ENCODE measurements around the gene NYAP2. TPM values are rescaled to one million over a fixed set of nuclear protein-coding genes. Genes with fewer than 3 reads are reported as not detected.
A peak's percentile ranks its signal among the peaks of the same experiment; 100 is the strongest.

NYAP2 gene
- total and polyA plus RNA-seq, 10 of the 15 experiments (the other 5 are each of a cell fraction or from before 2014, with no cell fraction given): 0.03 TPM; not detected in 9

- Histone ChIP-seq H3K36me3 (ENCODE audit: control insufficient read depth in 2 of 2, insufficient read depth in 2 of 2, low read length in 1 of 2) (no peaks in the 10 kb centered on the region), H4K20me1 (ENCODE audit: control insufficient read depth, insufficient read depth) (no peaks in the 10 kb centered on the region), H2AFZ (ENCODE audit: control insufficient read depth, low read depth, low read length) (no peak overlapping the region), H3K27ac (ENCODE audit: control insufficient read depth, insufficient read depth) (no peak overlapping the region), H3K4me2 (ENCODE audit: control insufficient read depth, insufficient read depth) (no peak overlapping the region), H3K27me3 (replicated peaks in 1 of 2; ENCODE audit: control insufficient read depth in 2 of 2, insufficient read depth in 2 of 2, low read length in 1 of 2) (no peaks in the 10 kb centered on the region), H3K9me3 (replicated peaks; ENCODE audit: control insufficient read depth, insufficient read depth, low read length) (no peaks in the 10 kb centered on the region), H3K4me1 (ENCODE audit: control insufficient read depth, insufficient read depth, low read length) (no peaks in the 10 kb centered on the region), H3K4me3 (no peak overlapping the region), H3K79me2 (ENCODE audit: control insufficient read depth, insufficient read depth, low read length) (no peaks in the 10 kb centered on the region), H3K9ac (ENCODE audit: control insufficient read depth, insufficient read depth, low read length) (no peak overlapping the region)
- TF ChIP-seq IKZF2 (IDR thresholded peaks at IDR 0.05) (peak in 1 of 2 experiments; percentile 16; a peak in 1 of 4 replicates), IRF5 (IDR thresholded peaks at IDR 0.05; ENCODE audit: borderline replicate concordance) (no peak), SPI1 (IDR thresholded peaks at IDR 0.05; ENCODE audit: borderline replicate concordance, insufficient read depth, low read depth, low read length) (peak; percentile 41; the same call in 1 of the 2 replicates)
- CTCF ChIA-PET: interaction anchor here (1.3 kb wide), 1 partner anchor 337 kb away, joined by 3 read pairs; no protein-coding TSS in a partner anchor
- intact Hi-C loops (cut with micrococcal nuclease; ENCODE audit: unreplicated experiment): no loop called here
- DNase-seq (ENCODE audit: low read depth, low spot score) (no peak), FAIRE-seq (no peak), ATAC-seq (peak; percentile 82)
- SMC1A ChIA-PET (ENCODE audit: uncharacterized antibody, unreplicated experiment): interaction anchor here (1.3 kb wide), 1 partner anchor 12 kb away, joined by 3 read pairs; no protein-coding TSS in a partner anchor
- RAD21 ChIA-PET (ENCODE audit: unreplicated experiment): interaction anchor here (1.3 kb wide), 1 partner anchor 180 kb away, joined by 3 read pairs; no protein-coding TSS in a partner anchor
- in situ Hi-C loops (cut with MboI): no loop called here
- POLR2A ChIA-PET: interaction anchor here (1.0 kb wide), 1 partner anchor 21 kb away, joined by 4 read pairs; no protein-coding TSS in a partner anchor
- 0% methylated on average over 2 of the region's 2 CpGs for WGBS (ENCODE audit: insufficient coverage, insufficient replicate concordance, low lambda C conversion rate, missing lambda C conversion rate)
- BruUV-seq (replicated peaks): no TSS peak
These were observed 59.1 kb downstream of the NYAP2 start for GRCh38 chr2:225458431-225459117.

- H3K4me1 ChIP-seq (ENCODE audit: control insufficient read depth, insufficient read depth, low read length): no peaks in the 10 kb centered on the region
- FAIRE-seq (no peak), ATAC-seq (no peak), DNase-seq (ENCODE audit: low read depth, low spot score) (no peak)
- no peaks in the 10 kb centered on the region for H3K9me3 ChIP-seq (replicated peaks; ENCODE audit: control insufficient read depth, insufficient read depth, low read length)
- no peaks in the 10 kb centered on the region for H4K20me1 ChIP-seq (ENCODE audit: control insufficient read depth, insufficient read depth)
- H3K4me2 ChIP-seq (ENCODE audit: control insufficient read depth, insufficient read depth): no peak overlapping the region
- no peaks in the 10 kb centered on the region for H3K79me2 ChIP-seq (ENCODE audit: control insufficient read depth, insufficient read depth, low read length)
- in situ Hi-C loops (cut with MboI): no loop called here
- no peak overlapping the region for H3K4me3 ChIP-seq
- ChIA-PET SMC1A (ENCODE audit: uncharacterized antibody, unreplicated experiment) (no interaction called here), POLR2A (no interaction called here), CTCF (no interaction called here), RAD21 (ENCODE audit: unreplicated experiment) (no interaction called here)
- WGBS (ENCODE audit: insufficient coverage, insufficient replicate concordance, low lambda C conversion rate, missing lambda C conversion rate): 4% methylated on average over 2 of the region's 2 CpGs
- no peak overlapping the region for H2AFZ ChIP-seq (ENCODE audit: control insufficient read depth, low read depth, low read length)
- no peak overlapping the region for H3K9ac ChIP-seq (ENCODE audit: control insufficient read depth, insufficient read depth, low read length)
- H3K27me3 ChIP-seq (replicated peaks in 1 of 2; ENCODE audit: control insufficient read depth in 2 of 2, insufficient read depth in 2 of 2, low read length in 1 of 2): no peaks in the 10 kb centered on the region
- H3K36me3 ChIP-seq (ENCODE audit: control insufficient read depth in 2 of 2, insufficient read depth in 2 of 2, low read length in 1 of 2): no peaks in the 10 kb centered on the region
- H3K27ac ChIP-seq (ENCODE audit: control insufficient read depth, insufficient read depth): no peak overlapping the region
- intact Hi-C loops (cut with micrococcal nuclease; ENCODE audit: unreplicated experiment): no loop called here
- BruUV-seq (replicated peaks): no TSS peak
- TF ChIP-seq PBX3 (IDR thresholded peaks at IDR 0.05; ENCODE audit: insufficient replicate concordance, low read depth, low read length) (no peak), RAD51 (IDR thresholded peaks at IDR 0.05) (no peak), IRF5 (IDR thresholded peaks at IDR 0.05; ENCODE audit: borderline replicate concordance) (no peak), DPF2 (IDR thresholded peaks at IDR 0.05) (no peak), MYB (IDR thresholded peaks at IDR 0.05; ENCODE audit: borderline replicate concordance, low read depth, low read length) (no peak), SIX5 (IDR thresholded peaks at IDR 0.05; ENCODE audit: low read depth, low read length, severe bottlenecking) (no peak), SMC3 (IDR thresholded peaks at IDR 0.05; ENCODE audit: borderline replicate concordance, low read length) (no peak), IKZF1 (conservative IDR thresholded peaks at IDR 0.05) (no peak), TBL1XR1 (IDR thresholded peaks at IDR 0.05; ENCODE audit: low read depth, low read length) (no peak), CBX3 (IDR thresholded peaks at IDR 0.05; ENCODE audit: borderline replicate concordance, low read depth) (no peak), NFYA (IDR thresholded peaks at IDR 0.05; ENCODE audit: borderline replicate concordance, low read depth, low read length) (no peak)
These were observed 62.9 kb downstream of the NYAP2 start for GRCh38 chr2:225462417-225462816.

All from GM12878 (cell line).